Measurements from ENCODE around the gene TERT.

Gene TERT

GRCh38 chr5:1216211-1216917 is 78.5 kb downstream of the TERT start:
- no peak for DNase-seq

GRCh38 chr5:1215320-1216096 is 79.4 kb downstream of the TERT start:
- no peak for DNase-seq

GRCh38 chr5:1214936-1215220 is 80.0 kb downstream of the TERT start:
- DNase-seq, result no peak

GRCh38 chr5:1214163-1214935 is 80.5 kb downstream of the TERT start:
- no peak for DNase-seq

- no peak for DNase-seq
Observed at GRCh38 chr5:1213508-1214162, 81.2 kb downstream of the TERT start.

- DNase-seq, result no peak
Observed at GRCh38 chr5:1212881-1213280, 82.0 kb downstream of the TERT start.

GRCh38 chr5:1212271-1212670 is 82.6 kb downstream of the TERT start:
- DNase-seq, result no peak

GRCh38 chr5:1211701-1212100 is 83.2 kb downstream of the TERT start:
- no peak for DNase-seq

- DNase-seq, result no peak
Observed at GRCh38 chr5:1210832-1211251, 84.0 kb downstream of the TERT start.

GRCh38 chr5:1209896-1210776 is 84.7 kb downstream of the TERT start:
- DNase-seq, result no peak

- DNase-seq, result no peak
Observed at GRCh38 chr5:1209489-1209852, 85.4 kb downstream of the TERT start.

GRCh38 chr5:1208743-1209488 is 86.0 kb downstream of the TERT start:
- no peak for DNase-seq

- DNase-seq, result no peak
Observed at GRCh38 chr5:1208221-1208742, 86.6 kb downstream of the TERT start.

- no peak for DNase-seq
Observed at GRCh38 chr5:1207555-1207954, 87.3 kb downstream of the TERT start.

GRCh38 chr5:1206521-1207412 is 88.1 kb downstream of the TERT start:
- DNase-seq, result no peak

GRCh38 chr5:1205255-1206180 is 89.3 kb downstream of the TERT start:
- no peak for DNase-seq

- DNase-seq, result no peak
Observed at GRCh38 chr5:1204693-1205242, 90.1 kb downstream of the TERT start.

GRCh38 chr5:1203968-1204692 is 90.7 kb downstream of the TERT start:
- no peak for DNase-seq

Measured in activated naive CD4-positive, alpha-beta T cell (primary cell).